SU-DHL-6 (cell line): ENCODE data around the gene BTBD9.

ENCODE experiments used
- H2AFZ ChIP-seq: fragments of 200-600 bp; sonication (generic); 2 replicates; pipeline ENCODE4 v1.6.1; 2014; ENCODE audit warnings: low read depth, mild to moderate bottlenecking, moderate library complexity, mixed read lengths, antibody characterized with exemption, low read length; ENCODE audit not compliant: severe bottlenecking
- H3F3A ChIP-seq: fragments of 200-600 bp; shearing (Covaris generic); 2 replicates; pipeline ENCODE4 v1.6.0; 2016; ENCODE audit warnings: antibody characterized with exemption, mild to moderate bottlenecking; ENCODE audit not compliant: insufficient read depth
- H3K27ac ChIP-seq: fragments of 200-600 bp; sonication (generic); 2 replicates; pipeline ENCODE4 v1.5.1; 2016; ENCODE audit warnings: low read depth, mild to moderate bottlenecking, low read length, moderate library complexity, mixed read lengths
- H3K27me3 ChIP-seq: fragments of 200-600 bp; sonication (generic), shearing (Covaris generic); 2 replicates; pipeline ENCODE4 v1.6.0; 2014; ENCODE audit warnings: mild to moderate bottlenecking, low read length
- H3K36me3 ChIP-seq: fragments of 200-600 bp; sonication (generic); 2 replicates; pipeline ENCODE4 v1.6.1; 2014; ENCODE audit warnings: mild to moderate bottlenecking, low read length, mixed read lengths
- H3K4me2 ChIP-seq: fragments of 300-600, 200-600 bp; shearing (Covaris generic), sonication (generic); 2 replicates; pipeline ENCODE4 v1.6.0; 2014; ENCODE audit warnings: low read length, low read depth, mild to moderate bottlenecking; ENCODE audit not compliant: poor library complexity, severe bottlenecking
- H3K4me3 ChIP-seq: fragments of 200-600 bp; sonication (generic); 2 replicates; pipeline ENCODE4 v1.5.1; 2014; ENCODE audit warnings: antibody characterized with exemption, low read length, mild to moderate bottlenecking, mixed read lengths; ENCODE audit not compliant: insufficient read depth, poor library complexity, severe bottlenecking
- H3K79me2 ChIP-seq: fragments of 200-600 bp; sonication (generic); 2 replicates; pipeline ENCODE4 v1.6.1; 2014; ENCODE audit warnings: mild to moderate bottlenecking, low read length, moderate library complexity; ENCODE audit not compliant: insufficient read depth
- H3K9ac ChIP-seq: fragments of 200-600 bp; sonication (generic); 2 replicates; pipeline ENCODE4 v1.7.0; 2014; ENCODE audit warnings: mild to moderate bottlenecking, low read length
- H3K9me2 ChIP-seq: fragments of 200-600 bp; sonication (generic); replicated peaks from 2 replicates; pipeline ENCODE4 v1.6.1; 2014; ENCODE audit warnings: low read length; ENCODE audit not compliant: insufficient read depth
- H3K9me3 ChIP-seq: fragments of 200-600 bp; sonication (generic); 2 replicates; pipeline ENCODE4 v1.6.1; 2014; ENCODE audit warnings: low read length, mixed read lengths; ENCODE audit not compliant: insufficient read depth
- H4K20me1 ChIP-seq: fragments of 200-600 bp; sonication (generic); 2 replicates; pipeline ENCODE4 v1.6.1; 2014; ENCODE audit warnings: low read depth, mild to moderate bottlenecking, antibody characterized with exemption, low read length, moderate library complexity, mixed read lengths
- EZH2phosphoT487 ChIP-seq: fragments of 200-600 bp; sonication (generic), shearing (Covaris generic); conservative IDR thresholded peaks from 2 replicates; pipeline ENCODE4 v1.6.1; 2018; ENCODE audit warnings: mild to moderate bottlenecking, antibody characterized with exemption, low read length, moderate library complexity, mixed read lengths
- TF ChIP-seq, protein P1 (sequence below): fragments of 200-600 bp; sonication (generic); IDR thresholded peaks from one replicate; pipeline ENCODE4 v1.5.1; 2017; ENCODE audit warnings: antibody characterized with exemption, mild to moderate bottlenecking, low read length, moderate library complexity; ENCODE audit not compliant: insufficient read depth, poor library complexity, severe bottlenecking

Gene BTBD9

GRCh38 chr6:38528196-38528965, 111.3 kb downstream of the BTBD9 start:
- H4K20me1 ChIP-seq: no peaks in the 10 kb centered on the region
- no peak overlapping the region for H3K27ac ChIP-seq
- H2AFZ ChIP-seq: no peak overlapping the region
- H3K4me3 ChIP-seq: no peak overlapping the region
- no peaks in the 10 kb centered on the region for H3K79me2 ChIP-seq
- TF ChIP-seq, protein P1, sequence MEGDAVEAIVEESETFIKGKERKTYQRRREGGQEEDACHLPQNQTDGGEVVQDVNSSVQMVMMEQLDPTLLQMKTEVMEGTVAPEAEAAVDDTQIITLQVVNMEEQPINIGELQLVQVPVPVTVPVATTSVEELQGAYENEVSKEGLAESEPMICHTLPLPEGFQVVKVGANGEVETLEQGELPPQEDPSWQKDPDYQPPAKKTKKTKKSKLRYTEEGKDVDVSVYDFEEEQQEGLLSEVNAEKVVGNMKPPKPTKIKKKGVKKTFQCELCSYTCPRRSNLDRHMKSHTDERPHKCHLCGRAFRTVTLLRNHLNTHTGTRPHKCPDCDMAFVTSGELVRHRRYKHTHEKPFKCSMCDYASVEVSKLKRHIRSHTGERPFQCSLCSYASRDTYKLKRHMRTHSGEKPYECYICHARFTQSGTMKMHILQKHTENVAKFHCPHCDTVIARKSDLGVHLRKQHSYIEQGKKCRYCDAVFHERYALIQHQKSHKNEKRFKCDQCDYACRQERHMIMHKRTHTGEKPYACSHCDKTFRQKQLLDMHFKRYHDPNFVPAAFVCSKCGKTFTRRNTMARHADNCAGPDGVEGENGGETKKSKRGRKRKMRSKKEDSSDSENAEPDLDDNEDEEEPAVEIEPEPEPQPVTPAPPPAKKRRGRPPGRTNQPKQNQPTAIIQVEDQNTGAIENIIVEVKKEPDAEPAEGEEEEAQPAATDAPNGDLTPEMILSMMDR: no peak
- TF ChIP-seq EZH2phosphoT487: no peak
- peaks cover 10% of the 10 kb centered on the region; the same call in 1 of the 2 replicates for H3K9me3 ChIP-seq
- no peaks in the 10 kb centered on the region for H3K9me2 ChIP-seq
- no peak overlapping the region for H3K4me2 ChIP-seq
- H3K36me3 ChIP-seq: no peaks in the 10 kb centered on the region
- H3K9ac ChIP-seq: no peak overlapping the region
- H3F3A ChIP-seq: no peaks in the 10 kb centered on the region
- H3K27me3 ChIP-seq: no peaks in the 10 kb centered on the region

DNA sequence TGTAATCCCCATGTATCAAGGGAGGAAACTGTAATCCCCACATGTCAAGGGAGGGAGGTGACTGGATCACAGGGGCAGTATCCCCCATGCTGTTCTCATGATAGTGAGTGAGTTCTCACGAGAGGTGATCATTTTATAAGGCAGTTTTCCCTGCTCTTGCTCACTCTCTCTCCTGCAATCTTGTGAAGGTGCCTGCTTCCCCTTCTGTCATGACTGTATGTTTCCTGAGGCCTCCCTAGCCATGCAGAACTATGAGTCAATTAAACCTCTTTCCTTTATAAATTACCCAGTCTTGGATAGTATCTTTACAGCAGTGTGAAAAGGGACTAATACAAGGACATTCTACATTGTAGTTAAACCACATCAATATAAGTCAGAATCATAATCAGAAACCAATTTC, 112.4 kb downstream of the BTBD9 start:
- Histone ChIP-seq H3K79me2 (no peaks in the 10 kb centered on the region), H3K36me3 (no peaks in the 10 kb centered on the region), H3K27me3 (no peaks in the 10 kb centered on the region), H3K27ac (no peak overlapping the region), H3K4me3 (no peak overlapping the region), H3K4me2 (no peak overlapping the region), H4K20me1 (no peaks in the 10 kb centered on the region), H3K9ac (no peak overlapping the region), H3K9me3 (peaks cover 10% of the 10 kb centered on the region; the same call in 1 of the 2 replicates), H3F3A (no peaks in the 10 kb centered on the region), H3K9me2 (no peaks in the 10 kb centered on the region), H2AFZ (no peak overlapping the region)
- TF ChIP-seq, protein P1: no peak
- no peak for TF ChIP-seq EZH2phosphoT487

GRCh38 chr6:38525888-38526287, 113.8 kb downstream of the BTBD9 start:
- Histone ChIP-seq H3K27ac (no peak overlapping the region), H3K9me3 (peaks cover 10% of the 10 kb centered on the region; the same call in 1 of the 2 replicates), H3K27me3 (no peaks in the 10 kb centered on the region), H2AFZ (no peak overlapping the region), H4K20me1 (no peaks in the 10 kb centered on the region), H3K9ac (no peak overlapping the region), H3K9me2 (no peaks in the 10 kb centered on the region), H3K4me3 (no peak overlapping the region), H3F3A (no peaks in the 10 kb centered on the region), H3K36me3 (no peaks in the 10 kb centered on the region), H3K79me2 (no peaks in the 10 kb centered on the region), H3K4me2 (no peak overlapping the region)
- TF ChIP-seq, protein P1: no peak
- TF ChIP-seq EZH2phosphoT487: no peak
